Measurements from ENCODE around the gene FGD6. TPM values are rescaled to one million over a fixed set of nuclear protein-coding genes. Genes with fewer than 3 reads are reported as not detected.

The FGD6 gene
- total and polyA plus RNA-seq, 9 donors, result 3.4 to 7.6 (median 4.0) TPM

- H3K27ac ChIP-seq (ENCODE audit: low read length), result no peak overlapping the region
- H3K4me3 ChIP-seq (ENCODE audit: low read length), result peak overlapping the region; percentile 80
Observed at GRCh38 chr12:95073698-95074520, 143.4 kb downstream of the FGD6 start.

DNA sequence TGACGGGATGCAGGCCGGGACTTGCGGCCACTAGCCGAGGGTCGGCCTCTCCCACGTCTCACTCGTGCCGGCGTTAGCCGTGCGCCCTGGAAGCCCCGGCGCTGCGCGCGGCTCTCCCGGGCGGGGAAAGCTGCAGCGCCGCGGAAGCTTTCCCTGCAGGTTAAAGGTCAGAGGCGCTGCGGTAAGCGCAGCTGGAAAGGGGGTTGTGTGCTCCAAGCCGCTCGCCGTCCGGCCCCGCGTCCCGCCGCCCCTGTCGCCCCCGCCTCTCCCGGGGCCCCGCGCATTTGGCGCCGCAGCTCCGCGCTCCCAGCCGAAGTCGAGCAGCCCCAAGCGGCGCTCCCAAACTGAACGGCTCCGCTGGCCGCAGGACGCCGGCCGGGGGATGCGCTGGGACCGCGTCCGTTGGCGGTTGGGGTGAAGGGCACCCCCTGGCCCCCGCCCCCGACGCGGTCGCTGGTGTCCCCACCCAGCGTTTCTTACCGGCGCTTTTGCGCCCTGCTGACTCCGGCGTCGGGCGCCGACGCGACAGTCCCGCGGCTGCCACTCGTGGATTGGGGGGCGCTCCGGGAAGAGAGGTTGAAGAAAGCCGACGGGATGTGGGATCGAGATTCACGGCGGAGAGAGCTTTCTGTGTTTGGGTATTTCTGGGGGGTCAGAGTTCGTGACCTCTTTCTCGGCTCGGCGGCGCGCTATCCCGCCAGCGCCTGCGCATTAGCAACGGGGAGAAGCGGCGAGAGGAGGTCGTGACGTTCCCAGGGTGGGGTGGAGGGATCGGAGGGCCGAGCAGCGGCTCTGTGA lies 144.2 kb downstream of the FGD6 start, which contains the start of gene NR2C1:
Gene NR2C1, minus strand, starts transcription at position 719 of the 798 bp plus-strand sequence. CDS start 6,234 bp downstream, outside the sequence.
- under 1% methylated on average over 90 of the region's 99 CpGs for WGBS (ENCODE audit: insufficient coverage)
- Histone ChIP-seq H3K9me3 (replicated peaks; ENCODE audit: control insufficient read depth, low read depth, low read length) (no peaks in the 10 kb centered on the region), H3K4me1 (ENCODE audit: control insufficient read depth, insufficient read depth, low read length) (peaks cover 4% of the 10 kb centered on the region), H3K27me3 (ENCODE audit: control insufficient read depth, insufficient read depth, low read length) (no peaks in the 10 kb centered on the region), H3K36me3 (ENCODE audit: control insufficient read depth, insufficient read depth, low read length) (no peaks in the 10 kb centered on the region), H3K4me3 (ENCODE audit: low read length) (peak within 1 kb of the TSS; percentile 80), H3K27ac (ENCODE audit: low read length) (peak within 1 kb of the TSS; percentile 85)
- peak; percentile 98 for DNase-seq

More at GRCh38 chr12:95073698-95074520, 143.4 kb downstream of the FGD6 start:
- no peaks in the 10 kb centered on the region for H3K9me3 ChIP-seq (replicated peaks; ENCODE audit: control insufficient read depth, low read depth, low read length)
- no peaks in the 10 kb centered on the region for H3K36me3 ChIP-seq (ENCODE audit: control insufficient read depth, insufficient read depth, low read length)
- no peaks in the 10 kb centered on the region for H3K27me3 ChIP-seq (ENCODE audit: control insufficient read depth, insufficient read depth, low read length)
- 72% methylated on average over 15 of the region's 23 CpGs for WGBS (ENCODE audit: insufficient coverage)
- H3K4me1 ChIP-seq (ENCODE audit: control insufficient read depth, insufficient read depth, low read length), result peaks cover 4% of the 10 kb centered on the region
- no peak for DNase-seq

GRCh38 chr12:95070378-95070777 lies 146.9 kb downstream of the FGD6 start:
- no peak overlapping the region for H3K4me3 ChIP-seq (ENCODE audit: low read length)
- no peaks in the 10 kb centered on the region for H3K27me3 ChIP-seq (ENCODE audit: control insufficient read depth, insufficient read depth, low read length)
- no peaks in the 10 kb centered on the region for H3K9me3 ChIP-seq (replicated peaks; ENCODE audit: control insufficient read depth, low read depth, low read length)
- peaks cover 5% of the 10 kb centered on the region for H3K36me3 ChIP-seq (ENCODE audit: control insufficient read depth, insufficient read depth, low read length)
- no peak for DNase-seq
- no peak overlapping the region for H3K27ac ChIP-seq (ENCODE audit: low read length)
- WGBS (ENCODE audit: insufficient coverage), result no CpG with 5 or more reads among the region's 1 CpG
- H3K4me1 ChIP-seq (ENCODE audit: control insufficient read depth, insufficient read depth, low read length), result peaks cover 4% of the 10 kb centered on the region

DNA sequence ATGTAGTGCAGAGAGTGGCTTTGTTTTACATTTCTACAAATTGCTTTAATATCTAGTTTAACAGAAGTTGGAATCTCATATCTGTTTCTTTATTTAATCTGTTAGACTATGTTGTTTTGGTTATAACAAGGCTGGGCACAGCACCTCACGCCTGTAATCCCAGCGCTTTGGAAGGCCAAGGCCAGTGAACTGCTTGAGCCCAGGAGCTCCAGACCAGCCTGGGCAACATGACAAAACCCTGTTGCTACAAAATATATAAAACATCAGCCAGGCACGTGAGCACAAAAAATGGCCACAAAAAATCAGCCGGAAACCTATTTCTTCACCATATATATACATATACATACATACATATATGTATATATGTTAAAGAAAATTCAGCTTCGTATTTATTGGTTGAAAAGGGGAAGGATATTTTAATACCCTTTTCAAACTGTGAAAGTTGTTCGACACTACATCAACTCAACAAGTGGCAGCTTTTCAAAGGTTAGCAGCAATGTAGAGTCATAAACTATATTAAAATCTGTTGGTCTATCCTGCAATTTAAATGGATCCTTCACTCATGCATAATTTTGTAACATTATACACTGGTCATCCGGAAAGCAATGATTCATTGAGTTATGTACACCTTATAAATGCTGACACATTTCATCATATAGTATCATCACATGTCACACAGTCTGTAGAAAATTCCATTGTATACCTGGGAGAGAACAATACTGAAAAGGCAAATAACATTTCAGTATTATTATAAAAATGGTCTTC lies 151.0 kb downstream of the FGD6 start:
- no peak overlapping the region for H3K27ac ChIP-seq (ENCODE audit: low read length)
- peaks cover 19% of the 10 kb centered on the region for H3K36me3 ChIP-seq (ENCODE audit: control insufficient read depth, insufficient read depth, low read length)
- H3K4me3 ChIP-seq (ENCODE audit: low read length), result no peak overlapping the region
- no CpG with 5 or more reads among the region's 7 CpGs for WGBS (ENCODE audit: insufficient coverage)
- no peaks in the 10 kb centered on the region for H3K4me1 ChIP-seq (ENCODE audit: control insufficient read depth, insufficient read depth, low read length)
- H3K27me3 ChIP-seq (ENCODE audit: control insufficient read depth, insufficient read depth, low read length), result no peaks in the 10 kb centered on the region
- DNase-seq, result no peak
- no peaks in the 10 kb centered on the region for H3K9me3 ChIP-seq (replicated peaks; ENCODE audit: control insufficient read depth, low read depth, low read length)

DNA sequence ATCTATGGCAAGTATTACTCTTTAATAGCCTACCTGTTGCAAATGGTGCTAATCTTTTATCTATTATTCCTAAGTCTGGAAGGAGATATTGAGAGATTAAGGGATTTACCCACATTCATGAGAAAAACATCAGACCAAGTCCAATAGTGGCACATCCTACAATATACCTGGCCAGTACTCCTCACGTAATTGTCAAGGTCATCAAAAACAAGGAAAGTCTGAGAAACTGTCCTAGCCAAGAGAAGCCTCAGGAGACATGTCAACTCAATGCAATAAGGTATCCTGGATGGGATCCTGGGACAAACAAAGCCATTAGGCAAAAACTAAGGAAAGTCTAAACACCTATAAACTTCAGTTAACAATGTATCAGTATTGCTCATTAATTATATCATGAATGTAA lies 156.3 kb downstream of the FGD6 start:
- no peak for DNase-seq
- Histone ChIP-seq H3K9me3 (replicated peaks; ENCODE audit: control insufficient read depth, low read depth, low read length) (no peaks in the 10 kb centered on the region), H3K4me3 (ENCODE audit: low read length) (no peak overlapping the region), H3K27ac (ENCODE audit: low read length) (no peak overlapping the region), H3K27me3 (ENCODE audit: control insufficient read depth, insufficient read depth, low read length) (no peaks in the 10 kb centered on the region), H3K36me3 (ENCODE audit: control insufficient read depth, insufficient read depth, low read length) (peaks cover 33% of the 10 kb centered on the region), H3K4me1 (ENCODE audit: control insufficient read depth, insufficient read depth, low read length) (no peaks in the 10 kb centered on the region)
- WGBS (ENCODE audit: insufficient coverage), result 80% methylated on average over 1 of the region's 1 CpG

DNA sequence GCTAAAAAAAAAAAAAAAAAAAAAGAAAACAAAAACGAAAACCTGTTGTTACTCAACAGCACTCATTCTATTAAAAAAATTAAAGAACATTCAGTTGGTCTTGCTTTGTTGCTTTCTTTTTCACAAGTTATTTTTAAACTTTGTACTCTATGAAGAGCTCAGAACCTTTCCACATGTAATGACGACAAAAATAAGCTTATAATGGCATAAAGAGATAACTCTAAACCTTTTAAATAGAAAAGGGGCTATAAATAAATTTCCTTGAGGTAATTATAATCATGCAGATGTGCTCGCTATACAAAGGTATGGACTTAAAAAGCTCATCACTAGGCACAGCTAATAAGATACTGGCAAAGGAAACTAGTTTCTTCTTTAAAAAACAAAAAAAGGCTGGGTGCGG lies 157.3 kb downstream of the FGD6 start:
- no peak for DNase-seq
- Histone ChIP-seq H3K27me3 (ENCODE audit: control insufficient read depth, insufficient read depth, low read length) (no peaks in the 10 kb centered on the region), H3K4me3 (ENCODE audit: low read length) (no peak overlapping the region), H3K27ac (ENCODE audit: low read length) (no peak overlapping the region), H3K4me1 (ENCODE audit: control insufficient read depth, insufficient read depth, low read length) (no peaks in the 10 kb centered on the region), H3K9me3 (replicated peaks; ENCODE audit: control insufficient read depth, low read depth, low read length) (no peaks in the 10 kb centered on the region), H3K36me3 (ENCODE audit: control insufficient read depth, insufficient read depth, low read length) (peaks cover 38% of the 10 kb centered on the region)
- 83% methylated on average over 1 of the region's 4 CpGs for WGBS (ENCODE audit: insufficient coverage)

- no CpG with 5 or more reads among the region's 3 CpGs for WGBS (ENCODE audit: insufficient coverage)
- peaks cover 40% of the 10 kb centered on the region for H3K36me3 ChIP-seq (ENCODE audit: control insufficient read depth, insufficient read depth, low read length)
Observed at GRCh38 chr12:95057424-95057823, 159.8 kb downstream of the FGD6 start.

DNA sequence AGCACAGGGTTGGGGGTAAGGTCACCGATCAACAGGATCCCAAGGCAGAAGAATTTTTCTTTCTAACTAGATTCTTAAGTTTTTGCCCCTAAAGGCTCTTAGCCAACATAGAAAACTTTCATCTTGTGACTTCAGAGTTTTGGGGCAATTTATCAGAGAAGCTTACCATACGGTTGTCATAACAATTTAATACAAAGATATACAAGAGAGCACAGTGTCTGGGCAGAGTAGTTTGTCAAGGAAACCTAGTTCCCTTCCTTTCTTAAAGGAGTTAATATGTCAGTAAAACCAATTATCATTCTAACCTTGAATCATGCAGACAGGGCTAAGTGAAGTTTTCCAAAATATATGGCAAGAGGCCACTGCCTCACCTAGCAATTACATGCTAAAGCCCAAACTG lies 162.2 kb downstream of the FGD6 start:
- peaks cover 36% of the 10 kb centered on the region for H3K36me3 ChIP-seq (ENCODE audit: control insufficient read depth, insufficient read depth, low read length)

More at GRCh38 chr12:95057424-95057823, 159.8 kb downstream of the FGD6 start:
- Histone ChIP-seq H3K4me3 (ENCODE audit: low read length) (no peak overlapping the region), H3K4me1 (ENCODE audit: control insufficient read depth, insufficient read depth, low read length) (no peaks in the 10 kb centered on the region), H3K27ac (ENCODE audit: low read length) (no peak overlapping the region), H3K27me3 (ENCODE audit: control insufficient read depth, insufficient read depth, low read length) (no peaks in the 10 kb centered on the region), H3K9me3 (replicated peaks; ENCODE audit: control insufficient read depth, low read depth, low read length) (no peaks in the 10 kb centered on the region)
- no peak for DNase-seq

DNA sequence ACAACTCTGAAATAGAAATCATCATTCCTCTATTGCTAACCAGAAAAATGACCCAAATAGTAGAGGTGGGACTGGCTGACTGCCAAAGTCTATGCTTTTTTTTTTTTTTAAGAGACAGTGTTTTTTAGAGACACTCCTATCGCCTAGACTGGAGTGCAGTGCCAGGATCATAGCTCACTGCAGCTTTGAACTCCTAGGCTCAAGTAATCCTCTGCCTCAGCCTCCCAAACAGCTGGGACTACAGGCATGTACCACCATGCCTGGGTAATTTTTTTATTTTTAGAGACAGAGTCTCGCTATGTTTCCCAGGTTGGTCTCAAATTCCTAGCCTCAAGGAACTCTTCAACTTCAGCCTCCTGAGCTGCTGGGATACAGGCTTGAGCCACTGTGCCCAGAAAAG lies 163.1 kb downstream of the FGD6 start:
- no peak overlapping the region for H3K27ac ChIP-seq (ENCODE audit: low read length)
- H3K9me3 ChIP-seq (replicated peaks; ENCODE audit: control insufficient read depth, low read depth, low read length), result no peaks in the 10 kb centered on the region
- DNase-seq, result no peak
- H3K4me1 ChIP-seq (ENCODE audit: control insufficient read depth, insufficient read depth, low read length), result no peaks in the 10 kb centered on the region
- H3K27me3 ChIP-seq (ENCODE audit: control insufficient read depth, insufficient read depth, low read length), result no peaks in the 10 kb centered on the region
- peaks cover 39% of the 10 kb centered on the region for H3K36me3 ChIP-seq (ENCODE audit: control insufficient read depth, insufficient read depth, low read length)
- no peak overlapping the region for H3K4me3 ChIP-seq (ENCODE audit: low read length)
- no CpG with 5 or more reads among the region's 2 CpGs for WGBS (ENCODE audit: insufficient coverage)

More for the DNA sequence above, 162.2 kb downstream of the FGD6 start:
- H3K27me3 ChIP-seq (ENCODE audit: control insufficient read depth, insufficient read depth, low read length), result no peaks in the 10 kb centered on the region
- H3K4me1 ChIP-seq (ENCODE audit: control insufficient read depth, insufficient read depth, low read length), result no peaks in the 10 kb centered on the region
- no peak overlapping the region for H3K27ac ChIP-seq (ENCODE audit: low read length)
- DNase-seq, result no peak
- no peak overlapping the region for H3K4me3 ChIP-seq (ENCODE audit: low read length)
- WGBS (ENCODE audit: insufficient coverage), result no CpG with 5 or more reads among the region's 2 CpGs
- H3K9me3 ChIP-seq (replicated peaks; ENCODE audit: control insufficient read depth, low read depth, low read length), result no peaks in the 10 kb centered on the region
